VCaP (cell line): ENCODE measurements around the gene PPP1R3C.

Experiments used
- H3K27ac ChIP-seq: fragments of 450-650 bp; 2 replicates; pipeline ENCODE4 v1.5.1; 2017
- CTCF ChIP-seq: fragments of 450-650 bp; conservative IDR thresholded peaks from 2 replicates; pipeline ENCODE4 v1.5.1; 2017; ENCODE audit warnings: mild to moderate bottlenecking, moderate library complexity

PPP1R3C gene

GRCh38 chr10:91614225-91614624 is 18.6 kb downstream of the PPP1R3C start:
- H3K27ac ChIP-seq = no peak overlapping the region
- no peak for TF ChIP-seq CTCF

- no peak overlapping the region for H3K27ac ChIP-seq
- TF ChIP-seq CTCF = no peak
Observed at GRCh38 chr10:91613411-91614187, 19.3 kb downstream of the PPP1R3C start.

- TF ChIP-seq CTCF = no peak
- H3K27ac ChIP-seq = peak overlapping the region; percentile 95; the same call in 1 of the 2 replicates
Observed at GRCh38 chr10:91610919-91611318, 22.0 kb downstream of the PPP1R3C start.

GRCh38 chr10:91610444-91610843 is 22.4 kb downstream of the PPP1R3C start:
- peak overlapping the region; percentile 95 for H3K27ac ChIP-seq
- TF ChIP-seq CTCF = no peak

GRCh38 chr10:91607646-91608403 is 25.0 kb downstream of the PPP1R3C start:
- peak overlapping the region; percentile 95 for H3K27ac ChIP-seq
- TF ChIP-seq CTCF = no peak

GRCh38 chr10:91605968-91606367 is 26.9 kb downstream of the PPP1R3C start:
- H3K27ac ChIP-seq = no peak overlapping the region
- TF ChIP-seq CTCF = no peak

- TF ChIP-seq CTCF = peak; percentile 42
- peak overlapping the region; percentile 36; the same call in 1 of the 2 replicates for H3K27ac ChIP-seq
Observed at GRCh38 chr10:91604553-91605534, 28.0 kb downstream of the PPP1R3C start.
